ENCODE data around the gene DOCK9.

GRCh38 chr13:99018418-99019180 lies 40.7 kb upstream of the DOCK9 start:
- no peak for TF ChIP-seq CTCF (IDR thresholded peaks at IDR 0.05)
- no peak for TF ChIP-seq POLR2A (IDR thresholded peaks at IDR 0.05)
- no peak for TF ChIP-seq EP300 (IDR thresholded peaks at IDR 0.05)

Data from upper lobe of left lung (tissue), 4 donors.